ENCODE data around the gene RHD.

- TF ChIP-seq REST (IDR thresholded peaks at IDR 0.05) (no peak), CTCF (IDR thresholded peaks at IDR 0.05; ENCODE audit: low read depth, low read length, missing input control) (no peak), YY1 (IDR thresholded peaks at IDR 0.05) (no peak), EGR1 (IDR thresholded peaks at IDR 0.05; ENCODE audit: low read depth in 2 of 2) (no peak), ATF3 (IDR thresholded peaks at IDR 0.05) (no peak), ZBTB33 (IDR thresholded peaks at IDR 0.05) (no peak), RXRA (IDR thresholded peaks at IDR 0.05) (no peak), TAF1 (conservative IDR thresholded peaks at IDR 0.05) (no peak), GABPA (IDR thresholded peaks at IDR 0.05 in 1 of 2, conservative IDR thresholded peaks at IDR 0.05 in 1 of 2) (no peak), JUND (IDR thresholded peaks at IDR 0.05) (no peak), RAD21 (IDR thresholded peaks at IDR 0.05) (no peak), NR2F2 (IDR thresholded peaks at IDR 0.05) (no peak)
These were observed 15.1 kb upstream of the RHD start for GRCh38 chr1:25257196-25257595.
